ENCODE data around the gene NME1.
A peak's percentile ranks its signal among the peaks of the same experiment; 100 is the strongest.
"Not testable (repeated sequence)": the region's sequence is repeated elsewhere in the genome, so short reads cannot be mapped to it uniquely, and the experiment has no call there.

The NME1 gene

GRCh38 chr17:51153210-51154072 is at the start of gene NME1:
TSS of gene NME1 (plus strand) at chr17:51153559. CDS start at chr17:51155655, 2,096 bp downstream.
- DNase-seq: peak; percentile 90

GRCh38 chr17:51107778-51108177 is 45.6 kb upstream of the NME1 start:
- DNase-seq: no peak

DNA sequence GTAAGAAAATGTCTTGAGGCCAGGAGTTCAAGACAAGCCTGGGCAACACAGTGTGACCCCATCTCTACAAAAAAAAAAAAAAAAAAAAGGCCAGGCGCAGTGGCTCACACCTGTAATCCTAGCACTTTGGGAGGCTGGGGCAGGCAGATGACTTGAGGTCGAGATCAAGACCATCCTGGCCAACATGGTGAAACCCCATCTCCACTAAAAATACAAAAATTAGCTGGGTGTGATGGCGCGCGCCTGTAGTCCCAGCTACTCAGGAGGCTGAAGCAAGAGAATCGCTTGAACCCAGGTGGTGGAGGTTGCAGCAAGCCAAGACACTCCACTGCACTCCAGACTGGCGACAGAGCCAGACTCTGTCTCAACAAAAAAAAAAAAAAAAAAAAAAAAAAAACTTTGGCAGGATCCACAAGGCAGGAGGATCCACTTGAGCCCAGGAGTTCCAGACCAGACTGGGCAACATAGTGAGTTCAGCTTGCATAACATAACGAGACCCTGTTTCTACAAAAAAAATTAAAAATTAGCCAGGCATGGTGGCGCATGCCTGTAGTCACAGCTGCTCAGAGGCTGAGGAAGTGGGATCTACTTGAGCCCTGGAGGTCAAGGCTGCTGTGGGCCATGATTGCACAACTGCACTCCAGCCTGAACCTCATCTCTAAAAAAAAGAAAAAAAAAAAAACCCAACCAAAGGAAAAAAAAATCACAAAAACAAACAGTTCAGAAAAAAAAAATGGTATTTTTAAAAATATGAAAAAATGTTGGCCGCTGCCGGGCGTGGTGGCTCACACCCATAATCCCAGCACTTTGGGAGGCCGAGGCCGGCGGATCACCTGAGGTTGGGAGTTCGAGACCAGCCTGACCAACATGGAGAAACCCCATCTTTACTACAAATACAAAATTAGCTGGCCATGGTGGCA is 40.8 kb upstream of the NME1 start:
- not testable (repeated sequence) for DNase-seq

GRCh38 chr17:51115179-51115578 is 38.2 kb upstream of the NME1 start:
- DNase-seq: no peak

GRCh38 chr17:51118330-51119195 is 34.8 kb upstream of the NME1 start:
- DNase-seq: no peak

DNA sequence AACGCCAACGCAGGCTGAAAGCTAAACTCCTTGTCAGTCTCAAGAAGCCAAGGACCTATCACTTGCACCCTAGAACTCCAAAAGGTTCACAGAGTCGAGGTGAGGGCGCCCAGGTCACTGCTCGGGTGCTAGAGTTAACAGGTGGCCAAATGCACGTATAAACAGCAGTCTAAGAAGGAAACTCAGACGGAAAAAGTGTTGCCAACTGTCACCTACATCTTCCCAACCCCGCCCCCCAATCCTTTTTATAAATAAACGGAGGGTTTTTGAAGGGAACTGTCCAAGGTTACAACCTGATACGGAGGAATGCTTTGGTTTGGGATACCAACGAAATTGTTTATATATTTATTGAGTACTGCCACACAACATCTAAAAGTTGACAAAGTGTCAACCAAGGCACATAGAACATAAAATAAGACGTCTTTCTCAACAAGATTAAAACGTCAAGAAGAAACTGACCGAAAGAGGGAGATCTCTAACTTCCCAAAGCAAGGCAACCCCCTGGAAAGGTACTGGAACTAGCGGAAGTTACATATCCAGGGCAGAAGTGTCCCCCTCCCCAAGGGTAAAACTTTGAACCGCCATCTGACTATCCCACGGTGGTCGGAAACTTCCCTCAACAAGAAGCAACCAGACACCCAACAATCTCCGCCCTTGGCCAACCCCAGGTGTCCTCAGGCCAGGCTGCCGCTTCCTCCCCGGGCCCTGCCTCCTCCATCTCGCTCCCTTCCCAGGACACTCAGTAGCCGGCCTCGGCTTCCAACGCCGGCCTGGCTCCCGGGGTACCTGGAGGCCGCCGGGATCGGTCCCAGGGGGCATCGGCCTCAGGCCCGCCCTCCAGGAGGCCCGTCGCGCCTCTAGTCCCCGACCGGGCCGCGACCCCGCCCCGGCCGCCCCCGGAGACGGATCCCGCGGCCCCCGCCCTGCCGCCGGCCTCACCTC is 33.7 kb upstream of the NME1 start:
- no peak for DNase-seq

DNA sequence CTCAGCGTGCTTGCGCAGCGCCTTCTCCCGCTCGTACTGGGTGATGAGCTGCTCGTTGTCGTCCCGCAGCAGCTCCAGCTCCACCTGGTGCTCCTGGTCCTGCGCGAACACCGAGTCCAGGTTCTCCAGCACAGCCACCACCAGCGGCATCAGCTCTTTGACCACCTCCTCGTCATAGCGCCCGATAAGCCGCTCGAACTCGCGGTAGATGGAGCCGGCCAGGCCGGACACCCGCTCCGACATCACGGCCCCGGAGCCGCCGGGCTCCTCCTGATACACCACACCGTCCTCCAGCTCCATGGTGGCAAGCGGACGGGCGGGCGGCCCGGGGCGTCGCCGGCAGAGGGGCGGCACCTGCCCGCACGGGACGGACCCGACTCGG is 33.0 kb upstream of the NME1 start:
- no peak for DNase-seq

GRCh38 chr17:51120739-51121619 is 32.4 kb upstream of the NME1 start, which contains the start of gene SPAG9:
TSS of gene SPAG9 (minus strand) at chr17:51120868. CDS start at chr17:51120656, 212 bp downstream.
- peak; percentile 90 for DNase-seq

DNA sequence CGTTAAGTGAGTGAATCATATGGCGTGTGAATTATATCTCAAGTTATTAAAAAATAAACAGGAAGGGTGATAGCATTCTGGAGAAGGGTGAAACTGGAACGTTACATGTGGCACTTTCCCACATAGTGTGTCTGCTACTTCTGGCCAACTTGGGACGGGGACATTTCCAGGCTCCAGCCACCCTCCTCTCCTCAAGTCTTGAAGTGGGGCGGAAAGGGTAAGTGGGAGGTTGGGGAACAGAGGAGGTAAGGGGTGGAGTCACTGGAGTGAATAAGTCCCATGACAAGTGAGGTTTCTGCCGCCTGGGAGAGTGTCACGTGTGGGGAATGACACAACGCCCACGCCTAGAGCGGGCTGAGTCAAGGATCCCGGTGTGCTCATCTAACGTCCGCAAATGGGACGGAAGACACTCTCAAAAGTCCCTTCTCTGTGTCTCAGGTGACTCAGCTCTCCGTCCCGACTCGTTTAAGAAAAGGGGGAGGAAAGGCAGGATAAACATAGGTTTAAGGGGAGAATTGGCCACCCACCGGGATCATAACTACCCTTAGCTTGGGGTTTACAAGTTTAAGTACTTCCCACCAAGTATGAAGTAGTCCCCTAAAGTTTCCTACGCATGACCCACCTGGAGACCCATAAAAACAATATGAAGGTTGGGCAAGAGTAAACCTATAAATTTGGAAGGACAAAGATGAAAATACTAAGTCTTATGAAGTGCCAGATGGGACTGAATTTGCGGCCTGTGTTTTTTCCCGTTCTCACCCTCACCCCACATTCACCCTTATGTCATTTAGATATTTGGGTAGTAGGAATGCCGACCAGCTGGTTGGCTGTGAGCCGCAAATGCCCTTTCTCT is 31.5 kb upstream of the NME1 start:
- no peak for DNase-seq

DNA sequence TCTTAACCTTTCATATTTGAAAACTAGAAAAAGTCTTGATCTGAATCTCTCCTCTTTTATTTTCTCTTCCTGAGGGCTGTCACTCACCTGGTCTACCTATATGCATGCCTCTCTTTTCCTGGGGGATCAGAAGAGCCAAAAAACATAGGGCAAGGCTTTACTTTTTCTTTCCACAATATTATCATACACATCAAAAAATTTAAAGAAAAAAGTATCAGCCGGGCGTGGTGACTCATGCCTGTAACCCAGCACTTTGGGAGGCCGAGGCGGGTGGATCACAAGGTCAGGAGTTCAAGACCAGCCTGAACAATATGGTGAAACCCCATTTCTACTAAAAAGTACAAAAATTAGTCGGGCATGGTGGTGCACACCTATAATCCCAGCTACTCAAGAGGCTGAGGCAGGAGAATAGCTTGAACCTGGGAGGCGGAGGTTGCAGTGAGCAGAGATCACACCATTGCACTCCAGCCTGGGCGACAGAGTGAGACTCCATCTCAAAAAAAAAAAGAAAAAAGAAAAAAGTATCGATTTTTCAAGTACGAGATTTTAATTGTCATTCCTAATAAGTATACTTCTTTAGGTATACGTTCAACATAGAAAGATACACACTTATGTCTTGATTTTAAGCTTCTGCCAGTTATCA is 30.8 kb upstream of the NME1 start:
- not testable (repeated sequence) for DNase-seq

DNA sequence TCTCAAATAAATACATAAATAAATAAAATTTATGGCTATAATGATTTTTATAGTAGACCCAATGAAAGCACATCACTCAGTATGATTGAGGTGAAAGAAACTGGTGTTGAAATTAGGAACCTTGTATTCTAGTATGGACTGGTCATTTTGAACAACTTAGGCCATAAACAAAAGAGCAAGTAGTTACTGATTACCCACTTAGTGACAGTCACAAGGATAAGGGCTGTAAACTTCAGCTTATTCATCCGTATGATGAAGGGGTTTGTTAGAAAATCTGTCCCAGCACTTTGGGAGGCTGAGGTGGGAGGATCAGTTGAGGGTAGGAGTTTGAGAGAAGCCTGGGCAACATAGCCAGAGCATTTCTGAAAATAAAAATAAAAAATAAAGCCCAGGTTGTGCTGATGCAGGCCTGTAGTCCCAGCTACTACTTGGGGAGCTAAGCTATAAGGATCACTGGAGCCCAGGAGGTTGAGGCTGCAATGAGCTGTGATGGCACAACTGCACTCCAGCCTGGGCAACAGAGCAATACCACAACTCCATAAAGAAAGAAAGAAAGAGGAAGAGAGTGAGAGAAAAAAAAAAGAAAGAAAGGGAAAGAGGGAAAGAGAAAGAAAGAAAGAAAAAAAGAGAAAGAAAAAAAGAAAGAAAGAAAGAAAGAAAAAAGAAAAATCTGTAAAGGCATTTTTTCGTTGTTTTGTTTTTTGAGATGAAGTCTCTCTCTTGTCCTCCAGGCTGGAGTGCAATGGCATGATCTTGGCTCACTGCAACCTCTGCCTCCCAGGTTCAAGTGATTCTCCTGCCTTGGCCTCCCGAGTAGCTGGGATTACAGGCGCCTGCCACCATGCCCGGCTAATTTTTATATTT is 28.5 kb upstream of the NME1 start:
- DNase-seq: no peak

DNA sequence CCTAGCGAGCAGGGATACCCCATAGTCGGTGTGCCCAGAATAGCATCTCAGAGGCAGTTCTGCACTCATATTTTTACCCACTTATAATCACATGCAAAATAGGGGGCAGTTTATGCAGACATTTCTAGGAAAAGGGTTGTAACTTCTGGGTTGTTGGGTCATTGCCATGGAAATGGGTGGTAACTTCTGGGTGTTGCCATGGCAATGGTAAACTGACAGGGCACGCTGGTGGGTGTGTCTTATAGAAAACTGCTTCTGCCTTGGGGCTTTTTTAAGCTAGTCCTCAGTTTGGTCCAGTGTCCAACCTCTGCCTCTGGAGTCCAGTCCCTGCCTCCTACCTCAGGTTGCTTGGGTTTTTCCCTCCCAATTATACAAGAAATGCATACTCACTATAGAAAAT is 25.3 kb upstream of the NME1 start:
- no peak for DNase-seq

DNA sequence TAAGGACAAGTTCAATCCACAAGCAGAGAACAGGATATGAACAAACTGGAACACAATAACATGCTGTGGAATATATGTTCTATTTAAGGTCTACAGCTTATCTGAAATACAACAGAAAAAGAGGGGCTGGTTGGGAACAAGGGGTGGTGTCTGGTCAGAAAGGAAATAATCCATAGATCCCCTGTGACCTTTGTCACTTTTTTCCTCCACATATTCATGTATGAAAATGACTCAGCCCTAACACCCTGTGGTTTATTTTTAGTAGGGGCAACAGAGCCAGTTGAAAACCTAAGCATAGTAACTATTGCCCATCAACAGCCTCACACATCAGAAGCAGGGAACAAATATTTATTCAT is 20.4 kb upstream of the NME1 start:
- no peak for DNase-seq

DNA sequence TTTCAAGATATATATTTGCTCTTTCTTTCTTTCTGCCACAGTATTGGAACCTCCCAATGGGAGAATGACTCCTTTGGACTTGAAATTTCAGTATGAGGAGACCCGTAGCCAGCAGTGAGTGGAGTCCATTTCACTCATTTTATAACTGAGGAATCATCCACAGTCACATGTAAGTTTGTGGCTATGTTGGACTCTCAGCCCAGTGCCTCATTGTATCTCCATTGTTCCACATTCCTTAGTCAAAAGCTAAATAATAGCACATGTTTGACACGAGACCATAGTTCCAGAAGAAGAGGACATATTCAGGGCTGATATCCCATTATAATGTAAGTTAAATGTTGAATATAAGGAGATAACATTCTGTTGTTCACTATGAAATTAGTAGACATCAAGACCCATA is 20.0 kb upstream of the NME1 start:
- DNase-seq: no peak

DNA sequence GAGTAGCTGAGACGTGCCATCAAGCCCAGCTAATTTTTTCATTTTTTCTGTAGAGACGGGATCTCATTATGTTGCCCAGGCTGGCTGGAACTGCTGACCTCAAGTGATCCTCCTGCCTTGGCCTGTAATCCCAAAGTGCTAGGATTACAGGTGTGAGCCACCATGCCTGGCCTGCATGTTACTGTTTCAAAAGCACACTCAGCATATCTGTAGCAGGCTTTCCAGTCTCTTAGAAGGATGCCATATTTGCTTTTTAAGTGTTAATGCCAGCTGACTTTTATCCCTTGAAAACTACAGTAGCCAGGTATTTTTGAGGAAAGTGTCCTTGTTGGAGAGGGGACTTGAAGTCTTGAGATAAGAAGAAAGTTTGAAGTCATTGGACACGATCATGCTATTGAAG is 17.4 kb upstream of the NME1 start:
- no peak for DNase-seq

DNA sequence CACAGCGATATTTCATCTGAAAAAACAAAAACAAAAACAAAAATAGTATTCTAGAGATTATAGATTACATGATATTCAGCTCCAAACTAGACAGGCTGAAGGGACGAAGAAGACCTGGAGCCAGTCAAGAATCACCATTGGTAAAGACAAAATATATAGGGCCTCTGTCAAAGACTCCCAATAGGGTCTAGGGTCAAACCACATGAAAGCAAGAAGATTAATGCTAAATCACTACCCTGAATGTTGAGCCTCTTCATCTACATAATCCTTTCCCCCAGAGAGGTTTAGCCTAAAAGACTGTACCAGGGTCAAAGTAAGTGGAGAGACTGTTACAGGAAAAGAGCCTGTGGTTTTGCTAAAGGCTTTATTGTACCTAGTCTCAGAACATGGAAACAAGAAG is 10.8 kb upstream of the NME1 start:
- no peak for DNase-seq

- DNase-seq: no peak
Measured at GRCh38 chr17:51144266-51145022, 8.9 kb upstream of the NME1 start.

Data from NCI-H1048 (cell line).